DOHH2 (cell line): ENCODE measurements around the gene ARHGAP29.
"Not testable (repeated sequence)": the region's sequence is repeated elsewhere in the genome, so short reads cannot be mapped to it uniquely, and the experiment has no call there.

Source experiments
- EZH2phosphoT487 ChIP-seq: fragments of 200-600 bp; sonication (generic); IDR thresholded peaks from 2 replicates; pipeline ENCODE4 v1.6.1; 2017; ENCODE audit warnings: borderline replicate concordance, mild to moderate bottlenecking, antibody characterized with exemption, low read length, moderate library complexity, mixed read lengths
- TF ChIP-seq, protein P1 (sequence below): fragments of 200-600 bp; sonication (generic); IDR thresholded peaks from one replicate; pipeline ENCODE4 v1.5.1; 2014; ENCODE audit warnings: antibody characterized with exemption, mild to moderate bottlenecking, low read depth, low read length; ENCODE audit not compliant: poor library complexity, severe bottlenecking

DNA sequence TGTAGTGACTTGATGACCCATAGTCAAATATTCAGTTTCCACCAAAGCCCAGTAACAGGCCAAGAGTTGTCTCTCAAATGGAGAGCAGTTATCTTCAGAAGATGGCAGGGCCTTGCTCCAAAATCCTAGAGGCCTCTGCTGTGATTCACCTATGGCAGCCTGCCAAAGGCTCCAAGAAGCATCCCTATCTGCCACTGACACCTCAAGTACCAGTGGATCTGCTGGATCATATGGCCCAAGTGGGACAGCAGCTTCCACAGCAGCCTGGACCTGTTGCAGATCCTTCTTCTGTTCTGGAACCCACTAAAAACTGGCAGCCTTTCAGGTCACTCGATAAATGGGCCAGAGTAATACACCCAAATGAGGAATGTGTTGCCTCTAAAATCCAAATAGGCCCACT, 73.3 kb downstream of the ARHGAP29 start:
- TF ChIP-seq, protein P1, sequence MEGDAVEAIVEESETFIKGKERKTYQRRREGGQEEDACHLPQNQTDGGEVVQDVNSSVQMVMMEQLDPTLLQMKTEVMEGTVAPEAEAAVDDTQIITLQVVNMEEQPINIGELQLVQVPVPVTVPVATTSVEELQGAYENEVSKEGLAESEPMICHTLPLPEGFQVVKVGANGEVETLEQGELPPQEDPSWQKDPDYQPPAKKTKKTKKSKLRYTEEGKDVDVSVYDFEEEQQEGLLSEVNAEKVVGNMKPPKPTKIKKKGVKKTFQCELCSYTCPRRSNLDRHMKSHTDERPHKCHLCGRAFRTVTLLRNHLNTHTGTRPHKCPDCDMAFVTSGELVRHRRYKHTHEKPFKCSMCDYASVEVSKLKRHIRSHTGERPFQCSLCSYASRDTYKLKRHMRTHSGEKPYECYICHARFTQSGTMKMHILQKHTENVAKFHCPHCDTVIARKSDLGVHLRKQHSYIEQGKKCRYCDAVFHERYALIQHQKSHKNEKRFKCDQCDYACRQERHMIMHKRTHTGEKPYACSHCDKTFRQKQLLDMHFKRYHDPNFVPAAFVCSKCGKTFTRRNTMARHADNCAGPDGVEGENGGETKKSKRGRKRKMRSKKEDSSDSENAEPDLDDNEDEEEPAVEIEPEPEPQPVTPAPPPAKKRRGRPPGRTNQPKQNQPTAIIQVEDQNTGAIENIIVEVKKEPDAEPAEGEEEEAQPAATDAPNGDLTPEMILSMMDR, result not testable (repeated sequence)
- not testable (repeated sequence) for TF ChIP-seq EZH2phosphoT487
